Caco-2 (cell line): ENCODE measurements around the gene MUSTN1. TPM values are rescaled to one million over a fixed set of nuclear protein-coding genes. Genes with fewer than 3 reads are reported as not detected.

Source experiments
- BruUV-seq: library from RNA; stranded (reverse); fragments of 400-500 nt; replicated peaks from 2 replicates; lab custom pipeline; 2021; lab: Mats Ljungman, UMichigan
- CTCF ChIA-PET: fragments of 300-600 bp; sonication (Branson Sonifier 250); formaldehyde crosslinking; loops from one replicate; lab custom pipeline; 2022; ENCODE audit warnings: antibody characterized with exemption; lab: Charles Lee
- POLR2A ChIA-PET: fragments of 300-600 bp; sonication (Branson Sonifier 250); formaldehyde crosslinking; loops from one replicate; lab custom pipeline; 2022; ENCODE audit warnings: antibody characterized with exemption; lab: Charles Lee
- DNase-seq, 2 experiments: peaks; one replicate each; pipeline versions ENCODE4 v3.0.0 to v3.0.0-alpha.2; 2020 to 2022
- H3K27me3 ChIP-seq: replicated peaks from 2 replicates; pipeline ENCODE4 v1.6.0; 2011; ENCODE audit warnings: low read length; ENCODE audit not compliant: control insufficient read depth, insufficient read depth
- H3K36me3 ChIP-seq: 2 replicates; pipeline ENCODE4 v1.5.1; 2011; ENCODE audit warnings: low read length; ENCODE audit not compliant: control insufficient read depth, insufficient read depth
- H3K4me1 ChIP-seq: fragments of 250-450 bp; sonication (Bioruptor Pico); 2 replicates; pipeline ENCODE4 v1.5.1; 2020; ENCODE audit warnings: mild to moderate bottlenecking
- H3K4me3 ChIP-seq: 2 replicates; pipeline ENCODE4 v1.5.1; 2011; ENCODE audit warnings: low read depth, mild to moderate bottlenecking, control low read depth, low read length
- H3K9me3 ChIP-seq: fragments of 250-450 bp; sonication (Bioruptor Pico); 2 replicates; pipeline ENCODE4 v1.5.1; 2020; ENCODE audit warnings: mild to moderate bottlenecking, moderate library complexity
- H3K27ac Mint-ChIP-seq: one replicate; pipeline ENCODE4 v1.8.0; 2022; ENCODE audit warnings: mixed read lengths; ENCODE audit not compliant: unreplicated experiment
- H3K27me3 Mint-ChIP-seq: one replicate; pipeline ENCODE4 v1.8.0; 2022; ENCODE audit warnings: mixed read lengths; ENCODE audit not compliant: insufficient read depth, unreplicated experiment
- H3K36me3 Mint-ChIP-seq: one replicate; pipeline ENCODE4 v1.8.0; 2022; ENCODE audit warnings: mild to moderate bottlenecking, mixed read lengths; ENCODE audit not compliant: insufficient read depth, unreplicated experiment
- H3K4me1 Mint-ChIP-seq: one replicate; pipeline ENCODE4 v1.8.0; 2022; ENCODE audit warnings: low read depth, mixed read lengths; ENCODE audit not compliant: unreplicated experiment
- H3K4me3 Mint-ChIP-seq: one replicate; pipeline ENCODE4 v1.8.0; 2022; ENCODE audit warnings: mild to moderate bottlenecking, moderate library complexity, mixed read lengths; ENCODE audit not compliant: unreplicated experiment
- H3K9me3 Mint-ChIP-seq: one replicate; pipeline ENCODE4 v1.8.0; 2022; ENCODE audit warnings: mixed read lengths; ENCODE audit not compliant: unreplicated experiment
- CTCF ChIP-seq, 2 experiments: fragments of 200-600 bp in 1 of 2; IDR thresholded peaks; 1 replicate in 1 of 2; 2 replicates in 1 of 2; pipeline versions ENCODE4 v1.5.1 to v1.8.0; 2011 to 2022; ENCODE audit warnings: antibody characterized with exemption in 1 of 2, control low read depth in 1 of 2, inconsistent platforms in 1 of 2, low read depth in 1 of 2, low read length in 1 of 2, mild to moderate bottlenecking in 1 of 2, moderate library complexity in 1 of 2; ENCODE audit not compliant: insufficient read depth in 1 of 2, severe bottlenecking in 1 of 2, unreplicated experiment in 1 of 2
- intact Hi-C: fragments of 100-400 bp; cut with micrococcal nuclease; formaldehyde crosslinking; loops from one replicate; pipeline ENCODE4 v1.10.0; 2022; ENCODE audit not compliant: unreplicated experiment
- total RNA-seq: library from RNA; stranded (reverse); gene quantifications from 2 replicates; pipeline ENCODE4 v1.2.3, GENCODE V29; 2022

Gene MUSTN1
- total RNA-seq, 1 experiment from 2014 or later: 1.8 TPM

DNA sequence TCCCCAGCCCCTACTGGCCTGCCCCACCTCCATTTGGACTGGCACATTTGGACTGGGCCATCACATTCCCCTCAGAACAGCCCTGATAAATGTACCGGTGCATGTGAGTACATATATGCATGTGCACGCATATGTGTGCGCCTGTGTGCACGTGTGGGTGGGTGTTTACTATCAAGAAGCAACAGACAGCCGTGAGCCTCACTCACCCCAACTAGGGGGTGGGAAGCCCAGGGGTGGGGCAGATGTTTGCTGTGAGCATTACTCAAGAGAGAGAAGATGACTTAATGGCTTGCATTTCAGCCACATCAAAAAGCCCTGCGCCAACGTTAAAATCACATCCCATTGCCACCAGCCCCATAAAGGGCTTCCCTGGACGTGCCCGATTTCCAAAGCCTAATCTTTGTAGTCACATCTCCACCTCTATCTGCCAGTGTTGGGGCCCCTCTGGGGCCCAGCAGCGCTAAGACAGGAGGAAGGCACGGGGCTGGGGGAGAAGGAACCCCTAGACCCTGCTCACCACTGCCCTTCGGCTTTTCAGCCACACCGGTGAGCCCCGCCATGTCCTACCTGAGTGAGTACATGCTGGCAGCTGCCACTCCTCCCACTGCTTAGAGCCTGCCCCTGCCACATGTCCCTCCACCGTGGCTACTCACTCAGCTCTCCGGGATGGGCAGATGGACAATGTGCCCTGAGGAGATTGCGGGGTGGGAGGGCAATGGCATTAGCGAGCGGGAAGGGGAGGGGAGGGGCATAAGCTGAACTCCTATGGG lies 29.4 kb downstream of the MUSTN1 start:
- Histone ChIP-seq H3K9me3 (no peaks in the 10 kb centered on the region), H3K27me3 (no peaks in the 10 kb centered on the region), H3K4me1 (no peaks in the 10 kb centered on the region), H3K4me3 (no peak overlapping the region), H3K36me3 (no peaks in the 10 kb centered on the region)
- ChIA-PET POLR2A (no interaction called here), CTCF (no interaction called here)
- no peaks in the 10 kb centered on the region for H3K36me3 Mint-ChIP-seq
- no peak overlapping the region for H3K27ac Mint-ChIP-seq
- H3K9me3 Mint-ChIP-seq: no peaks in the 10 kb centered on the region
- no peaks in the 10 kb centered on the region for H3K27me3 Mint-ChIP-seq
- intact Hi-C loops: no loop called here
- peaks cover 8% of the 10 kb centered on the region for H3K4me1 Mint-ChIP-seq
- no peak for TF ChIP-seq CTCF (IDR thresholded peaks at IDR 0.05; ENCODE audit: insufficient read depth in 1 of 2, low read depth in 1 of 2, low read length in 1 of 2, severe bottlenecking in 1 of 2, unreplicated experiment in 1 of 2)
- BruUV-seq: no TSS peak
- no peak overlapping the region for H3K4me3 Mint-ChIP-seq
- no peak for DNase-seq

- Mint-ChIP-seq H3K27ac (no peak overlapping the region), H3K36me3 (no peaks in the 10 kb centered on the region), H3K27me3 (no peaks in the 10 kb centered on the region), H3K4me1 (peaks cover 8% of the 10 kb centered on the region), H3K4me3 (no peak overlapping the region), H3K9me3 (no peaks in the 10 kb centered on the region)
- BruUV-seq: no TSS peak
- ChIA-PET CTCF (no interaction called here), POLR2A (no interaction called here)
- intact Hi-C loops: no loop called here
- H3K4me1 ChIP-seq: no peaks in the 10 kb centered on the region
- H3K27me3 ChIP-seq: no peaks in the 10 kb centered on the region
- no peak for TF ChIP-seq CTCF (IDR thresholded peaks at IDR 0.05; ENCODE audit: insufficient read depth in 1 of 2, low read depth in 1 of 2, low read length in 1 of 2, severe bottlenecking in 1 of 2, unreplicated experiment in 1 of 2)
- H3K36me3 ChIP-seq: no peaks in the 10 kb centered on the region
- H3K4me3 ChIP-seq: no peak overlapping the region
- DNase-seq: no peak
- H3K9me3 ChIP-seq: no peaks in the 10 kb centered on the region
Observed at GRCh38 chr3:52801839-52802238, 33.0 kb downstream of the MUSTN1 start.

GRCh38 chr3:52800079-52800478 lies 34.7 kb downstream of the MUSTN1 start:
- no peaks in the 10 kb centered on the region for H3K27me3 ChIP-seq
- H3K4me3 Mint-ChIP-seq: no peak overlapping the region
- H3K36me3 ChIP-seq: no peaks in the 10 kb centered on the region
- no peak overlapping the region for H3K27ac Mint-ChIP-seq
- no peaks in the 10 kb centered on the region for H3K9me3 Mint-ChIP-seq
- no peaks in the 10 kb centered on the region for H3K4me1 ChIP-seq
- intact Hi-C loops: no loop called here
- TF ChIP-seq CTCF (IDR thresholded peaks at IDR 0.05; ENCODE audit: insufficient read depth in 1 of 2, low read depth in 1 of 2, low read length in 1 of 2, severe bottlenecking in 1 of 2, unreplicated experiment in 1 of 2): no peak
- no peaks in the 10 kb centered on the region for H3K36me3 Mint-ChIP-seq
- ChIA-PET POLR2A (no interaction called here), CTCF (interaction anchor here (1.3 kb wide), 2 partner anchors 8 to 21 kb away, joined by 3 read pairs; no protein-coding TSS in a partner anchor)
- no peak overlapping the region for H3K4me3 ChIP-seq
- no peaks in the 10 kb centered on the region for H3K9me3 ChIP-seq
- H3K4me1 Mint-ChIP-seq: peaks cover 8% of the 10 kb centered on the region
- H3K27me3 Mint-ChIP-seq: no peaks in the 10 kb centered on the region
- BruUV-seq: no TSS peak
- no peak for DNase-seq
